HG02610 (cell line): ENCODE data around the gene HTRA2.

Experiments used
- ATAC-seq: cut with Tn5 transposase; IDR thresholded peaks from one replicate; pipeline ENCODE4 v1.9.1; 2021; ENCODE audit warnings: mild to moderate bottlenecking, moderate library complexity; ENCODE audit not compliant: unreplicated experiment

Gene HTRA2

DNA sequence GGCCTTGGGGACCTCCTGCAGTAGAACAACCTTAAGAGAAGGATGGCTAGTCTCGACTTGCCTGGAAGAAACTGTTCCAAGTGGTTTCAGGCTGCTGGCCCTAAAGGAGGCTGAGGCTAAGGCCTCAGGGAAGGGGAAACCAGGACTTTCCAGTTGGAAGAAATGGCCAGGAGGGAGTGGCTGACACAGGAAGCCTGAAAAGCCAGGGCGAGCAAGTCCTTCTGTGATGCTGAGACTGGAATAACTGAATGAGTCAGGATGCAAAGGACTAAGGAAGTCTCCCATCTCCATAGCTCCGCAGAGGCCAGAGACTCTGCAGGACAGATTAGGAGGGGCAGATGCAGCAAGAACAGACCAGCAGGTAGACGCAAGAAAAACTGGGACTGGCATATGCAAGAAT lies 7.4 kb downstream of the HTRA2 start:
- ATAC-seq: no peak

GRCh38 chr2:74538881-74539339 lies 9.2 kb downstream of the HTRA2 start:
- peak; percentile 70 for ATAC-seq

DNA sequence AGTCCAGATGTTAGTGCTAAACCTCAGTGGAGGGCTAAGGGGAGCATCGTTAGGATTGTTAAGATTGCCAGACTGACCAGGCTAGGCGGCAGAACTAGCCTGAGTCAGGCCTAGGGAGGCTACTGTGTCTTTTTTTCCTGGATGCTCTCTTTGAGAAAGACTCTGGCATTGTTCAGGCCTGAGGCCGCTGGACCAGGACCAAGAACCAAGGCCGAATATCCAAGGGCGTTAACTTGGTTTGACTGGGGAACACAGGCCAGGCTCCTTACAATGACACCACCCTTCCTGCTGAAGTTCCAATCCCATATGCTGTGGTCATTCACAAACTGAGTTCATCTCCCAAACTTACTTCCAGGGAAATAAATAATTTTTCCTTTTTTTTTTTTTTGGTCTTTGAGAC lies 10.6 kb downstream of the HTRA2 start:
- ATAC-seq: no peak

GRCh38 chr2:74542978-74543377 lies 13.2 kb downstream of the HTRA2 start:
- no peak for ATAC-seq

DNA sequence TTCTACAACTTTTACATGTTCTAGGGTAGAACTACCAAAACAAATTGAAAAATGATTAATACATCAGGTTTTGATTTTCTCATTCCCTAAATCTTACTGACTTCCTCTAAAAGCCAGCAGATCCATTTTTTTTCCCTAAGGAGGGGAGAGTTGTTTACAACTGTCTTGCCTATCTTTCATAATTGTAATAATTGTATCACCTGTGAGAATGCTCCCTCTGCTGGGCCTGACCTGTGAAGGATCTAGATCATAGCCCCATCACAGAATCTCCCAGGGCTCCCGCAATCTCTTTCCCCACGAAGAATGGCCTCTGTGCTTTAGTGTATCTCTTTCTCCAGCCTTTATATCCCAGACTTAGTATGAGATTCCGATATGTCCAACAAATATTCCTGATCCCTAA lies 14.9 kb downstream of the HTRA2 start:
- no peak for ATAC-seq

GRCh38 chr2:74546004-74546403 lies 16.3 kb downstream of the HTRA2 start:
- ATAC-seq: no peak

- no peak for ATAC-seq
Measured at GRCh38 chr2:74548285-74548899, 18.7 kb downstream of the HTRA2 start.

GRCh38 chr2:74548900-74549826 lies 19.4 kb downstream of the HTRA2 start:
- no peak for ATAC-seq

GRCh38 chr2:74550231-74550630 lies 20.5 kb downstream of the HTRA2 start:
- no peak for ATAC-seq

DNA sequence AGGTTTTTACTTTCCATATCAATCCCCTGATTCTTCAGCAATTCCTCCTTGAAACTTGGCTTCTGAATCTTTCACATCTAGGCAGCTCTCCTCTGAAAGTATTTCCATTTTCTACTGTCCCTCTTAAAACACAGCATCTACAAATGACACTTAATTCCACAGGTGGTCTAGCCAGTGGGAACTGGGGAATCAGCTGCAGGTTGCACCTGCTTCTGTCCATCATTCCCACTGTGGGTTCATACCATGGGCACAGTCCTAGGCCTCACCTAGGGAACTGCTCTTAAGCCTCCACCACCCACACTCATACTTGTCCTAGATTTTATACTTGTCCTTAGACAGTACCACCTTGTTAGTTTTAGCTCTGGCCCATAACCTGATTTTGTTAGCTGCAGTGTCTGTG lies 21.8 kb downstream of the HTRA2 start:
- ATAC-seq: no peak

DNA sequence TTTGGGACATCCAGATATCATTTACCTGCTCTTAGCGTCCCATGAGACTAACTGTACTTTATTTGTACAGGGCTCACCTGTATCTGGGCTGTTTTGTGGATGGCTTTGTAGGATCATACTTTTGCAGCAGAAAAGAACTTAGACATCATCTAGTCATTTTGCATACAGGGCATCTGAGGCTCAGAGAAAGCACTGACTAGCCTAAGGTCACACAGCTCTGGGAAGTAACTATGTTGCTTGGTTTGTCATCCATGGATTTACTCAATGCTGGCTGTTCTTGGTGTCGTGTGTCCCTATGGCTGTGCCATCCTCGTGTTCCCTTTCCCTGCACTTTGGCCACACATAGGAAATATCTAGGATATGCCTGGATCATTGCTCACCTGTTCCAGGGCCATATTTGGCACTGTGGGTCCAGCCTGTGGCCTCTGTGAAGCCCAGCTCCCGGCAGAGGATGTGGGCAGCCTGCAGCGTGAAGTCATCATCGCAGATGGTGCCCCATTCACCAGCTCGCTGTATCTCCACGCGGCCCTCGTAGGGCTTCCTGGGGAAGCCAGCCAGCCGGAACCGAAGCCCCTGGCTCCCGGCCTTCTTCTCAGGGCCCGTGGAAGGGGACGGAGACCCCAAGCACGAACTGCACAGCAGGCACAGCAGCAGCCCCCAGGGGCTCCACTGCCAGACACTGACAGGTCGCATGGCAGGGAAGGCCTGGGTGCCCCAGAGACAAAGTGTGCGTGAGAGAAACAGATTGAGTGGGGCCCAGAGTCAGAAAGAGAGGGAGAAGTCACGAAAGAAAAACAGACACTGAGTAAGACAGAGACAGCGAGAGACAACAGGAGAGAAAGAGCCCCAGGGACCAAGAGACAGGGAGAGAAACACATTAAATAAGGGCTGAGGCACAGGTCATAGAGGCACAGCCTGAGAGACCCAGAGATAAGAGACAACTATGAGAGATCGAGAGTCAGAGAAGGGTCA lies 22.5 kb downstream of the HTRA2 start:
- ATAC-seq: no peak

- no peak for ATAC-seq
Measured at GRCh38 chr2:74552914-74553811, 23.4 kb downstream of the HTRA2 start.

DNA sequence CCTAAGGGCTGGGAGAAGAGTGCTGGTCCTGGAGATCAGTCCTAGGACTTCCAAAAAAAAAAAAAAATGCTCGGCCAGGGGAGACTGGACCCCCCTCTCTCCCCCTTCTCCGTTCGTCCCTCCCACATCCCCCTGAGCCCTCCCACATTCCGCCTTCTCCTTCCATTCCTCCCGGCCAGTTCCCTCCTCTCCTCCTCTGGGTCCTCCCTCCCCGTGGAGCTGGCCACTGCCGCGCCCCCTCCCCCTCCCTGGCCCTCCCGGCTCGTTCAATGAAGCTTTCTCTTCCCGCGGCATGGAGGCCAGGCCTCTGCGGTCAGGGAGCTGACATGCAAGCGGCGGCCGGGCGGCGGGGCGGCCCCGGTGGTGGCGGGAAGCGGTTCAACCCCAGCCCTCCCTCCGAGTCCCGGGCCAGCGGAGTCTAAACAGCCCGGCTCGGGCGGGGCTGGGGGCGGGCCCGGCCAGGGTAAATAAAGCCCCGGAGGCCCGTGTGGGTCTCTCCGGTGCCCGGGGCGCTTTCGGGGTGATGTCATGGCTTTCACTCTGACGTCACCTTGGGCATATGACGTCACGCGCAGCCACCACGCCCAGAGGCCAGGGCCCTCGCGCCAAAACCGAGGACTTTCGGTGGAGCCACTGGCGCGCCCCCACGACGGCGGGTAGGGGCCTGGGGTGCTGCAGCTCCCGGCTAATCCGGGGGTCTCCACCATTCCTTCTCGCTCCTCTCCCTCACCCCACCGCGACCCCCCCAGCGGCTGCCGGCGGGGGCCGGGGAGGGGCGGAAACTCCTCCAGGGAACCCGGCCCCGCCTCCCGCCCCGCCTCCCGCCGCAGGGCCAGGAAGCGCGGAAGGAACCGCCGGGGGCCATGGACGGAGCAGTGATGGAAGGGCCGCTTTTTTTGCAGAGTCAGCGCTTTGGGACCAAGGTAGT lies 24.4 kb downstream of the HTRA2 start, which contains the start of the genes DOK1 and LOXL3:
Gene DOK1 (plus strand): TSS at position 829 of the 928 bp plus-strand sequence. CDS start 35 bp downstream, at position 864.
Gene LOXL3 (minus strand): TSS at position 51 of the 928 bp plus-strand sequence. CDS start 1,308 bp downstream, outside the sequence.
- peak; percentile 48 for ATAC-seq

- peak; percentile 33 for ATAC-seq
Measured at GRCh38 chr2:74554820-74555531, 25.2 kb downstream of the HTRA2 start.

- ATAC-seq: no peak
Measured at GRCh38 chr2:74555610-74556103, 25.9 kb downstream of the HTRA2 start.

- no peak for ATAC-seq
Measured at GRCh38 chr2:74556159-74556558, 26.4 kb downstream of the HTRA2 start.

DNA sequence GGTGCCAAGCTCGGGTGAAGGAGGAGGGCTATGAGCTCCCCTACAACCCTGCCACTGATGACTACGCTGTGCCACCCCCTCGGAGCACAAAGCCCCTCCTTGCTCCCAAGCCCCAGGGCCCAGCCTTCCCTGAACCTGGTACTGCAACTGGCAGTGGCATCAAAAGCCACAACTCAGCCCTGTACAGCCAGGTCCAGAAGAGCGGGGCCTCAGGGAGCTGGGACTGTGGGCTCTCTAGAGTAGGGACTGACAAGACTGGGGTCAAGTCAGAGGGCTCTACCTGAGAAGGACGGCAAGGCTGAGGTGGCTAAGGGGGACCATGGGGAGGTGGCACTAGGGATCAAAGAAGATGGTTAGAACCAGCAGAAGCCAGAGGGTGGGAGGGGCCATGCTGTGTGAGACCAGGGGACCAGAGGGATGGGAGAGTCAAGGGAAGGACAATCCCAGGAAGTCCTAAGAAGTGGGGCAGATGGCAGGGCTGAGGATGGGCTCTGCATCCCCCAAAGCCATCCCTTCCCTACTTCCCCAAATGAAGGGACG lies 27.2 kb downstream of the HTRA2 start:
- ATAC-seq: no peak
